Activated T-helper 1 cell treated with Interleukin-2 at 50 U/mL for 16 hours (primary cell): ENCODE results near the gene SEMA3C.

ENCODE experiments used
- DNase-seq: peaks from one replicate; pipeline ENCODE4 v3.0.0-alpha.2; 2020; ENCODE audit warnings: low read depth

Gene SEMA3C

GRCh38 chr7:80823057-80823456, 95.8 kb downstream of the SEMA3C start:
- DNase-seq: no peak

GRCh38 chr7:80821771-80822319, 97.0 kb downstream of the SEMA3C start:
- no peak for DNase-seq

DNA sequence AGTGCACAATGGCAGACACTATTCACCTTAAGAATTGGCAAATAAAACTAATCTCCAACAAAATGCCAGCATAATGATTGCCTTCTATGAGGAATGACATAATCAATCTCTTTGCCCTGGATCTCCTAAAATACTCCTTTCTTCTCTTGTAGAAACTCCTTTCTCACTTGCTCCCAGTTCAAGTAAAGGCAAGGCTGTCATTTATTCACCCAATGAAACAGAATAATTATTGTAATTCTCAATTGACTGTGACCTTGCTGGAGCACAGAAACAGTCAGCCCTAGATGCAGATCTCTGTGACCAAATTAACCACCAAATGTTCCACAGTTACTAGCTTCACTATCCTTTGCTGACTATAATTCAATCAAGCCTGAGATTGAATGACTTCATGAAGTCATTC, 99.3 kb downstream of the SEMA3C start:
- DNase-seq: no peak

DNA sequence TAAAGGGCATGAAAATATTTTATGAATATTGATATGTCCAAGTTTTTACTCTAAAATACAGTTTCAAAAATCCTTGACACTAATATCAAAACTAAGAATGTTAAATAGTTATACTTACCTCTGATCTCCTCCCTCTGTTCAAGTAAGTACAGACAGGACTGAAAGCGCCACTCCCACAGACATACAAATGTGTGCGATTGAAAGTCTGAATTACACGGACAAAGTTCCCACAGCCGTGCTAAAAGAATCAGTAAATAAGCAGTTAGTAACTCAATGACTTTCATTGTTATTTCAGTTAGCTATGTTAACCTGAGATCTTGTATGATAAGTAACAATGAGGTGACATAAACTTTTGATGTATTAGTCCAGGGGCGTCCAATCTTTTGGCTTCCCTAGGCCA, 100.7 kb downstream of the SEMA3C start:
- DNase-seq: no peak

- no peak for DNase-seq
Observed at GRCh38 chr7:80816806-80817205, 102.0 kb downstream of the SEMA3C start.

GRCh38 chr7:80815733-80816132, 103.1 kb downstream of the SEMA3C start:
- DNase-seq: no peak

GRCh38 chr7:80809545-80809944, 109.3 kb downstream of the SEMA3C start:
- no peak for DNase-seq

GRCh38 chr7:80807166-80807900, 111.5 kb downstream of the SEMA3C start:
- DNase-seq: no peak

DNA sequence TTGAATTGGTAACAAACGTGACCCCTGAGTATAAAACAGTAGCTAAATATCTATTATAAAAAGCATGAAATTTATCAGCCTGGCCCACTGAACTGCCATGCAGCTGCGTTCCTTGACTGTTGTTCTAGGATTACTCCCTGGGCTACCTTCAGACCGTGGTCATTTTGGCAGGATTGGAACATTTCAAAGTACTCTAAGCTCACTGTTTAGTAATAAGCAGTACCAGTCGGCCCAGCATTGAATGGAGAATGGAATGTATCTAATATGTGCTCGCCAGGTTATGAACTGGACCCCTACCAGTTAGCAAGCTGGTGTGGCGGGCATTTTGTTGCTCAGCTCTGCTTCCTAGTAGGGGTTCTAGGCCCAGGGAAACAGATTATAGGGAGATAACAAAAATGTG, 112.2 kb downstream of the SEMA3C start:
- no peak for DNase-seq

GRCh38 chr7:80804589-80804988, 114.3 kb downstream of the SEMA3C start:
- no peak for DNase-seq

- no peak for DNase-seq
Observed at GRCh38 chr7:80802527-80802926, 116.3 kb downstream of the SEMA3C start.

- DNase-seq: no peak
Observed at GRCh38 chr7:80794631-80795573, 123.9 kb downstream of the SEMA3C start.

GRCh38 chr7:80791509-80791929, 127.3 kb downstream of the SEMA3C start:
- DNase-seq: no peak

- DNase-seq: no peak
Observed at GRCh38 chr7:80790877-80791276, 128.0 kb downstream of the SEMA3C start.

- DNase-seq: no peak
Observed at GRCh38 chr7:80787721-80788120, 131.1 kb downstream of the SEMA3C start.

GRCh38 chr7:80785961-80786536, 132.8 kb downstream of the SEMA3C start:
- no peak for DNase-seq

GRCh38 chr7:80785276-80785675, 133.6 kb downstream of the SEMA3C start:
- DNase-seq: no peak

DNA sequence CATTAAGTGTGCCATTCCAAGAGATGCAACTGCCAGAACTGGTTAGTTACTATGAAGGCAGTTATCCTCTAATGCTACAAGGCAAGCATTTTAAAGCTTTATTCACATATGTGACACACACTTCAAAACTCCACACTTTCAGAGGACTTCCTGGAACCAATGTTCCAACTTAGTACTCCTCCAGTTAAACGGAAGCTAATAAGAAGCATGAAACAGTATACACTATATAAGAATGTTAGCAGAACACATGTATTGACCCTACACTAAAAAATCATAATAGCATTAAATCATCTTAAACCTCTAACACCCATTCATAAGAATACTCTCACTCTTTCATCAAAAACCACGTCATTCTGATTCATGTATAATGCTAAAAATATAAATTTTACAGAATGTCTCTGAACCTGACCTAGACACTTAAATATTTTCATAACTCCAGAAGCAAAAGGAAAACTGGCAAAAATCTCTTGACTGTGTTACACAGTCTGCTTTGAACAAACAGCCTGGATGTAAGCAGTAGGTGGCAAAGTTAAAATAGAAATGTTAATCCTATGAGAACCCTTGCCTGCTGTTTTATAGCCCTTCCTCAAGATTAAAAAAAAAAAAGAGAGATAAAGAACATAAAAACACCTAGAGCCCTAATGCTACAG, 135.0 kb downstream of the SEMA3C start:
- DNase-seq: no peak

GRCh38 chr7:80783186-80783677, 135.6 kb downstream of the SEMA3C start:
- no peak for DNase-seq

DNA sequence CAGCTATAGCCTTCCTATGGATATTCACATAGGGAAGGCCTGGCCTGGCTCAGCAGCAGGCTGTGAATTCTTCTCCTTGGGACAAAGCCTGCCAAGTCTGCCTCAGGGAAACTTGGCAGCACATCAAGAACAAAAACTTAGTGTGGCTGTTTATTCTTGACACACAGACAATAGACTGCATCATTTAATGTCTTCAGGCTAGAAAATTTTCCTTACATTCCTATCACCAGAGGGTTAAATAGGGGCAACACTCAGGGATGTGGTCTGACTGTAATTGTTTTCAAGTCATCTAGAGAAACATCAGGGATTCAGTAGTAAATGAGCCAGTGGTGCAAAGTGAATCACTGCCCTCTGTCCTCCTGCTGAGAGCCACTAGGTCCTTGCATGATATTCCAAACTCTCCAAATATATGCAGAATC, 137.3 kb downstream of the SEMA3C start:
- no peak for DNase-seq

DNA sequence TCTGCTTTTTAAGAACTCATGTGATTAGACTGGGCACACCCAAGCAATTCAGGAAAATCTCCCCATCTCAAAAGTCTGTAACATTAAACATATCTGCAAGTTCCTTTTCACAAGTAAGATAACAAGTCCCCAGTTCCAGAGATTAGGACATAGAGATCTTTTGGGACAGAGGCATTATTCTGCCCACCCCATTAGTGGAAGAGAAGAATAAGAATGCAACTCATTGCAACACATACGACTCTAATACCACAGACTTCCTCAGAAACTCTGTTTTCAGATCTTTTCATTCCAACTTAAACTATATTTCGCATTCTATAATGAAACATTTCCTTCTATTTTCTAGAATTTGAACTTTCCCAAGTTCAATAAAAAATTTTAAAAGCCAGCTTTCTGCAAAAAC, 137.7 kb downstream of the SEMA3C start:
- no peak for DNase-seq

GRCh38 chr7:80779456-80779855, 139.4 kb downstream of the SEMA3C start:
- DNase-seq: no peak
